ENCODE data around the gene CPEB4.

DNA sequence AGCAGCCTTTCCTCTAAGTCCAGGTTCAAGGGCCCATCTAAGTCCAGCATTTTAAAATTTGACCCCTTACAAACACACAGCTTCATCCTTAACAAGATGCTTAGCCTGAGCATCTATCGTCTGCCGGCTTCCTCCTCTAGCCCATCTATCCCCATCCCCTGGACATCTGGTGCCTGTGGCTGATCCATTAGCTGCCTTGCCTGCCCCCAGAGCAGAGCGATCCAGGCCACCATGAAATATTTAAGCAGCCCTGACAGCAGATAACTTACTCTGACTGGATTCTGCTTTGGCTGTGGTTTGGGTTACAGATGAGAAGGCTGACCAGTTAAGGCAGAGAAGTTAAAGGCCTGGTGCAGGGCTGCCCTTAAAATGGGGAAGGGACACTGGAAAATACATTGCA is 30.9 kb upstream of the CPEB4 start:
- TF ChIP-seq, protein P1, sequence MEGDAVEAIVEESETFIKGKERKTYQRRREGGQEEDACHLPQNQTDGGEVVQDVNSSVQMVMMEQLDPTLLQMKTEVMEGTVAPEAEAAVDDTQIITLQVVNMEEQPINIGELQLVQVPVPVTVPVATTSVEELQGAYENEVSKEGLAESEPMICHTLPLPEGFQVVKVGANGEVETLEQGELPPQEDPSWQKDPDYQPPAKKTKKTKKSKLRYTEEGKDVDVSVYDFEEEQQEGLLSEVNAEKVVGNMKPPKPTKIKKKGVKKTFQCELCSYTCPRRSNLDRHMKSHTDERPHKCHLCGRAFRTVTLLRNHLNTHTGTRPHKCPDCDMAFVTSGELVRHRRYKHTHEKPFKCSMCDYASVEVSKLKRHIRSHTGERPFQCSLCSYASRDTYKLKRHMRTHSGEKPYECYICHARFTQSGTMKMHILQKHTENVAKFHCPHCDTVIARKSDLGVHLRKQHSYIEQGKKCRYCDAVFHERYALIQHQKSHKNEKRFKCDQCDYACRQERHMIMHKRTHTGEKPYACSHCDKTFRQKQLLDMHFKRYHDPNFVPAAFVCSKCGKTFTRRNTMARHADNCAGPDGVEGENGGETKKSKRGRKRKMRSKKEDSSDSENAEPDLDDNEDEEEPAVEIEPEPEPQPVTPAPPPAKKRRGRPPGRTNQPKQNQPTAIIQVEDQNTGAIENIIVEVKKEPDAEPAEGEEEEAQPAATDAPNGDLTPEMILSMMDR (IDR thresholded peaks at IDR 0.05; ENCODE audit: low read depth, low read length), result no peak
- TF ChIP-seq EZH2phosphoT487 (IDR thresholded peaks at IDR 0.05; ENCODE audit: low read depth), result no peak

Data from OCI-LY3 (cell line).